ENCODE results near the gene SREBF2.

DNA sequence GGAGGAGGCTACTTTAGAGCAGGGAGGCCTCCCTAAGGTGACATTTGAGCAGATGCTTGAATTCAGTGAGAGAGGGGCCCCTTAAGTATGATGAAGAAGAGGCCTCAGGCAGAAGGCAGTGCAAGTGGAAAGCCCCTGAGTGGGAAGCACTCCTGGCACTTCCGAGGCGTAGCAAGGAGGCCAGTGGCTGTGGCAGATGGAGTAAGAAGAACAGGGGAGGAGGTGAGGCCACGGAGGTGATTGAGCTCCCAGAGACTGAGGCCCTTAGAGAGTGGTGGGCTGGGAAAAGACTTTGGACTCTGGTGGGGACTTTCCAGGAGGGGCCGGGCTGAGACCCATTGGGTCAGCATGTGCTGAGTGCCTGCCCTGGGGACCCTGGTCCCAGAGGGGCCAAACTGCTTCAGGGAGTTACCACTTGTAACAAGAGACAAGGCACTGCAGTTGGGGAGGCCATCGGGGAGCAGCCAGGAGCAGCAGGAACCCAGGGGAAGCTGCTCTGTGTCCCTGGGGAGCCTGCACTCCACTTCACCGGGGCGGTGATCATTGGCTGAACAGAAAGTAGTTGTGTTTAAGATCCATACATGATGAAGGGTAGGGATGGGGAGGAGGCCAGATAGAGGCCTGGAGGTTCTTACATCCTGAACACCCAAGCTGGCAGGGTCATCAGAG is 116.5 kb downstream of the SREBF2 start:
- no peak for TF ChIP-seq ZNF552 (CRISPR knock-in tag; IDR thresholded peaks at IDR 0.05; ENCODE audit: borderline replicate concordance)
- TF ChIP-seq RELA (CRISPR knock-in tag; IDR thresholded peaks at IDR 0.05) = no peak
- TF ChIP-seq, protein P1, sequence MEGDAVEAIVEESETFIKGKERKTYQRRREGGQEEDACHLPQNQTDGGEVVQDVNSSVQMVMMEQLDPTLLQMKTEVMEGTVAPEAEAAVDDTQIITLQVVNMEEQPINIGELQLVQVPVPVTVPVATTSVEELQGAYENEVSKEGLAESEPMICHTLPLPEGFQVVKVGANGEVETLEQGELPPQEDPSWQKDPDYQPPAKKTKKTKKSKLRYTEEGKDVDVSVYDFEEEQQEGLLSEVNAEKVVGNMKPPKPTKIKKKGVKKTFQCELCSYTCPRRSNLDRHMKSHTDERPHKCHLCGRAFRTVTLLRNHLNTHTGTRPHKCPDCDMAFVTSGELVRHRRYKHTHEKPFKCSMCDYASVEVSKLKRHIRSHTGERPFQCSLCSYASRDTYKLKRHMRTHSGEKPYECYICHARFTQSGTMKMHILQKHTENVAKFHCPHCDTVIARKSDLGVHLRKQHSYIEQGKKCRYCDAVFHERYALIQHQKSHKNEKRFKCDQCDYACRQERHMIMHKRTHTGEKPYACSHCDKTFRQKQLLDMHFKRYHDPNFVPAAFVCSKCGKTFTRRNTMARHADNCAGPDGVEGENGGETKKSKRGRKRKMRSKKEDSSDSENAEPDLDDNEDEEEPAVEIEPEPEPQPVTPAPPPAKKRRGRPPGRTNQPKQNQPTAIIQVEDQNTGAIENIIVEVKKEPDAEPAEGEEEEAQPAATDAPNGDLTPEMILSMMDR (CRISPR knock-in tag; IDR thresholded peaks at IDR 0.05) = no peak
- no peak for TF ChIP-seq ZSCAN30 (CRISPR knock-in tag; IDR thresholded peaks at IDR 0.05)
- no peak for TF ChIP-seq ATF2 (CRISPR knock-in tag; IDR thresholded peaks at IDR 0.05)

Measured in HepG2 (cell line).